Ishikawa (cell line): ENCODE results near the gene SALL4.

Source experiments
- CREB1 ChIP-seq: IDR thresholded peaks from 2 replicates; pipeline ENCODE4 v1.6.1; 2012; ENCODE audit warnings: low read depth
- MAX ChIP-seq: IDR thresholded peaks from 2 replicates; pipeline ENCODE4 v1.6.1; 2012
- NFIC ChIP-seq: IDR thresholded peaks from 2 replicates; pipeline ENCODE4 v1.6.1; 2012
- REST ChIP-seq: IDR thresholded peaks from 2 replicates; pipeline ENCODE4 v1.6.1; 2012; ENCODE audit warnings: low read depth, mild to moderate bottlenecking
- TAF1 ChIP-seq: IDR thresholded peaks from 2 replicates; pipeline ENCODE4 v1.6.1; 2012; ENCODE audit warnings: low read depth, mild to moderate bottlenecking
- TCF12 ChIP-seq: IDR thresholded peaks from 2 replicates; pipeline ENCODE4 v1.6.1; 2012; ENCODE audit warnings: low read depth

- TF ChIP-seq REST (no peak), NFIC (no peak), TCF12 (no peak), MAX (no peak), TAF1 (no peak), CREB1 (no peak)
Observed at GRCh38 chr20:51757226-51757625, 45.1 kb downstream of the SALL4 start.
